Liver (tissue), 3 donors: ENCODE results near the gene C16orf89.

ENCODE experiments used
- CTCF ChIP-seq: fragments of 150-350 bp; IDR thresholded peaks from 2 replicates; pipeline ENCODE4 v1.5.1; 2017; ENCODE audit warnings: improper control_type of control experiment, low read depth, low read length; ENCODE audit not compliant: missing input control
- TAF1 ChIP-seq: conservative IDR thresholded peaks from 2 replicates; pipeline ENCODE4 v1.6.1; 2016; ENCODE audit warnings: antibody characterized with exemption, mild to moderate bottlenecking
- donor health status: healthy.
- donor health status: healthy.

GRCh38 chr16:5035909-5036227 is 29.9 kb downstream of the C16orf89 start:
- no peak for TF ChIP-seq TAF1
- no peak for TF ChIP-seq CTCF
